IMR-90 (cell line): ENCODE measurements around the gene S100A3. TPM values are rescaled to one million over a fixed set of nuclear protein-coding genes. Genes with fewer than 3 reads are reported as not detected.

Experiments used
- ATAC-seq: fragments of 200-7000 bp; cut with Tn5 transposase; 2 replicates; pipeline ENCODE4 v1.9.1; 2020; ENCODE audit warnings: low read depth, mild to moderate bottlenecking, moderate library complexity
- BruUV-seq: library from RNA; stranded (reverse); fragments of 400-500 nt; replicated peaks from 2 replicates; lab custom pipeline; 2021; lab: Mats Ljungman, UMichigan
- CTCF ChIA-PET: fragments of 300-600 bp; formaldehyde crosslinking; extraction: SDS; loops from one replicate; lab custom pipeline; 2021; ENCODE audit warnings: antibody characterized with exemption; lab: Yijun Ruan, JAX
- POLR2A ChIA-PET: fragments of 300-600 bp; sonication (Branson Sonifier 250); formaldehyde crosslinking; loops from one replicate; lab custom pipeline; 2022; ENCODE audit warnings: antibody characterized with exemption; ENCODE audit not compliant: unreplicated experiment; lab: Charles Lee
- DNase-seq: peaks from one replicate; pipeline ENCODE4 v3.0.0; 2013
- H2AFZ ChIP-seq: replicated peaks from 2 replicates; pipeline ENCODE3; 2013; ENCODE audit warnings: low read length, mild to moderate bottlenecking; ENCODE audit not compliant: poor library complexity
- H2AK5ac ChIP-seq: 2 replicates; pipeline ENCODE4 v1.6.1; 2013; ENCODE audit warnings: low read depth, low read length, inconsistent platforms
- H2AK9ac ChIP-seq: replicated peaks from 2 replicates; pipeline ENCODE3; 2013; ENCODE audit warnings: mild to moderate bottlenecking, low read depth, low read length, moderate library complexity; ENCODE audit not compliant: poor library complexity
- H2BK120ac ChIP-seq: 2 replicates; pipeline ENCODE4 v1.6.1; 2013; ENCODE audit warnings: low read depth, low read length, inconsistent platforms
- H2BK15ac ChIP-seq: 3 replicates; pipeline ENCODE4 v1.6.1; 2013; ENCODE audit warnings: low read depth, low read length, inconsistent platforms
- H2BK20ac ChIP-seq: 2 replicates; pipeline ENCODE4 v1.6.1; 2013; ENCODE audit warnings: low read depth, mild to moderate bottlenecking, inconsistent platforms, low read length, moderate library complexity
- H2BK5ac ChIP-seq: 2 replicates; pipeline ENCODE4 v1.6.1; 2013; ENCODE audit warnings: mild to moderate bottlenecking, low read depth, low read length, inconsistent platforms; ENCODE audit not compliant: poor library complexity, severe bottlenecking
- H3K14ac ChIP-seq: replicated peaks from 2 replicates; pipeline ENCODE4 v1.6.1; 2013; ENCODE audit warnings: low read depth, low read length, inconsistent platforms
- H3K18ac ChIP-seq: 2 replicates; pipeline ENCODE4 v1.6.1; 2013; ENCODE audit warnings: low read depth, low read length, control low read depth
- H3K23ac ChIP-seq: 2 replicates; pipeline ENCODE4 v1.6.1; 2013; ENCODE audit warnings: low read depth, low read length, inconsistent platforms
- H3K27ac ChIP-seq: 2 replicates; pipeline ENCODE4 v1.5.1; 2013; ENCODE audit warnings: mild to moderate bottlenecking, control low read depth, low read length; ENCODE audit not compliant: insufficient read depth
- H3K27me3 ChIP-seq: 2 replicates; pipeline ENCODE4 v1.6.1; 2013; ENCODE audit warnings: low read length; ENCODE audit not compliant: control insufficient read depth, insufficient read depth
- H3K36me3 ChIP-seq: 2 replicates; pipeline ENCODE4 v1.6.1; 2013; ENCODE audit warnings: low read length, mixed read lengths; ENCODE audit not compliant: control insufficient read depth, insufficient read depth
- H3K4ac ChIP-seq: 2 replicates; pipeline ENCODE4 v1.6.1; 2013; ENCODE audit warnings: low read depth, low read length, inconsistent platforms
- H3K4me1 ChIP-seq: 2 replicates; pipeline ENCODE4 v1.6.1; 2013; ENCODE audit warnings: low read length, mixed read lengths; ENCODE audit not compliant: control insufficient read depth, insufficient read depth
- H3K4me2 ChIP-seq: 2 replicates; pipeline ENCODE4 v1.6.1; 2013; ENCODE audit warnings: low read depth, mild to moderate bottlenecking, control low read depth, low read length, moderate library complexity
- H3K4me3 ChIP-seq: 2 replicates; pipeline ENCODE4 v1.5.1; 2013; ENCODE audit warnings: low read depth, mild to moderate bottlenecking, control low read depth, low read length, moderate library complexity; ENCODE audit not compliant: insufficient read depth
- H3K56ac ChIP-seq: 2 replicates; pipeline ENCODE4 v1.6.1; 2013; ENCODE audit warnings: low read length, inconsistent platforms; ENCODE audit not compliant: insufficient read depth; ENCODE audit errors: extremely low read depth
- H3K79me1 ChIP-seq, 2 experiments: 2 replicates each; pipeline ENCODE4 v1.6.1; 2013; ENCODE audit warnings: low read length in 2 of 2, inconsistent platforms in 1 of 2, low read depth in 1 of 2
- H3K9ac ChIP-seq: 2 replicates; pipeline ENCODE4 v1.6.1; 2013; ENCODE audit warnings: low read depth, low read length, control low read depth
- H3K9me1 ChIP-seq: 2 replicates; pipeline ENCODE4 v1.6.1; 2013; ENCODE audit warnings: low read length, inconsistent platforms; ENCODE audit not compliant: insufficient read depth
- H3K9me3 ChIP-seq: 2 replicates; pipeline ENCODE4 v1.6.1; 2013; ENCODE audit warnings: low read length; ENCODE audit not compliant: control insufficient read depth, insufficient read depth
- H4K20me1 ChIP-seq: 2 replicates; pipeline ENCODE4 v1.6.1; 2013; ENCODE audit warnings: low read length, inconsistent platforms; ENCODE audit not compliant: insufficient read depth
- H4K5ac ChIP-seq: 2 replicates; pipeline ENCODE4 v1.6.1; 2013; ENCODE audit warnings: mild to moderate bottlenecking, low read depth, low read length, control low read depth
- H4K8ac ChIP-seq, 2 experiments: 2 replicates each; pipeline ENCODE4 v1.6.1; 2013; ENCODE audit warnings: low read depth in 2 of 2, low read length in 2 of 2, control low read depth in 1 of 2, inconsistent platforms in 1 of 2
- H4K91ac ChIP-seq: 2 replicates; pipeline ENCODE4 v1.6.1; 2013; ENCODE audit warnings: low read depth, low read length, inconsistent platforms; ENCODE audit not compliant: insufficient read depth
- CHD1 ChIP-seq: IDR thresholded peaks from 2 replicates; pipeline ENCODE4 v1.6.1; 2012; ENCODE audit warnings: low read depth, low read length, improper control_type of control experiment
- MAFK ChIP-seq: IDR thresholded peaks from 2 replicates; pipeline ENCODE4 v1.6.1; 2012; ENCODE audit warnings: low read depth, low read length, improper control_type of control experiment
- MXI1 ChIP-seq: IDR thresholded peaks from 2 replicates; pipeline ENCODE4 v1.6.1; 2012; ENCODE audit warnings: low read depth, mild to moderate bottlenecking, low read length, moderate library complexity, borderline replicate concordance
- SMC3 ChIP-seq: fragments of 150-350 bp; IDR thresholded peaks from 2 replicates; pipeline ENCODE4 v1.6.1; 2016; ENCODE audit warnings: low read depth, mild to moderate bottlenecking, antibody characterized with exemption, low read length, moderate library complexity
- WGBS, 2 experiments: methylation state at CpG; one replicate each; pipeline versions ENCODE4 v1.1.5 to v1.1.7; 2013; ENCODE audit warnings: missing lambda C conversion rate in 2 of 2; ENCODE audit not compliant: insufficient read length in 1 of 2; ENCODE audit errors: extremely low coverage in 2 of 2; 5-methylcytosine and 5-hydroxymethylcytosine counted together
- dilution Hi-C: fragments of 300-500 bp; cut with HindIII; formaldehyde crosslinking; loops from one replicate; pipeline ENCODE4 v1.14.3; 2018; ENCODE audit warnings: low sequenced_read_pairs; ENCODE audit not compliant: unreplicated experiment
- in situ Hi-C: fragments of 300-500 bp; cut with MboI; formaldehyde crosslinking; loops from 3 replicates; pipeline ENCODE4 v1.14.3; 2019; ENCODE audit warnings: low sequenced_read_pairs, inconsistent platforms, mixed read lengths
- intact Hi-C: fragments of 100-400 bp; cut with micrococcal nuclease; formaldehyde crosslinking; loops from 2 replicates; pipeline ENCODE4 v1.10.0; 2022
- polyA plus RNA-seq, 3 experiments: library from polyadenylated mRNA; depleted of rRNA; stranded (reverse); fragments of >200 nt; gene quantifications; 2 replicates each; pipeline ENCODE4 v1.2.3, GENCODE V29; 2012; ENCODE audit warnings: low replicate concordance in 1 of 3
- total RNA-seq: library from RNA; depleted of rRNA; stranded (reverse); fragments of >200 nt; gene quantifications from 2 replicates; pipeline ENCODE4 v1.2.3, GENCODE V29; 2012

Gene S100A3
- total and polyA plus RNA-seq, 2 of the 4 experiments (the other 2 are of a cell fraction): 2.9 to 4.5 TPM

DNA sequence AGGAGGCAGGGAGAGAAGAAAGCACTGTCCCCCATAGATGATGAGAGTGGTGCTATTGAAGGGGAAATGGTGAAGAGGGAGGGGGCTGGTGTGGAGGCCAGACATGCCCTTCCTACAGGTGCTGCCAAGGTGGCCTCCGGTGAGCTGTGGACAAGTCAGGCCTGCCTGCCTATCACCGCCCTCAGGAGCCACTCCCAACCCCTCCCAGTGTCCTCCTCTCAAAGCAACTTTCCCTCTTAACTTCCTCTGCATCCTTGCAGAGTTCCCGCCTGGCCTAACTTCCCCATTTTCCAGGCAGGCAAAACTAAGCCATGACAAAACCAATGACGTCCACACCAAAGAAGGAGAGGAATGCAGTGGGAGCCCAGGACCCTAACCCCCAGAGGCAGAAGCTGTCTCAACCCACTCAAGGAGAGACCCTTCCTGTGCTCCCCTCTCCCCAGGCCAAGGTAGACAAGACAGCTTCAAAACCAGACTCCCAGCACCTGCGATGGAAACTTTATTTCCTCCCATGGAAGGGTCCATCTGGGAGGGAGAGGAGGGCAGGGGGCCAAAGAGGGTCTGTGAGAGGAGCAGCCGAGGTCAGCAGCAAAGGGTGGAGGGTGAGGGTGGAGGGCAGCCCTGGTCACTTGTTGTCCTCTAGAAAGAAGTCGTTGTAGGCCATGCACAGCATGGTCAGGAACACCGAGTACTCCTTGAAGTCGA is 12.2 kb downstream of the S100A3 start:
- H3K9ac ChIP-seq: no peak overlapping the region; the same call in 1 of the 2 replicates
- H3K56ac ChIP-seq: peak overlapping the region; percentile 89; the same call in 1 of the 2 replicates
- H3K23ac ChIP-seq: peak overlapping the region; percentile 91; the same call in 1 of the 2 replicates
- peak overlapping the region; percentile 91 for H2BK120ac ChIP-seq
- no peak for ATAC-seq
- no peaks in the 10 kb centered on the region for H3K27me3 ChIP-seq
- intact Hi-C loops: no loop called here
- H2AFZ ChIP-seq: peak overlapping the region; percentile 96
- no peak for DNase-seq
- peak overlapping the region; percentile 79; the same call in 1 of the 2 replicates for H3K4me2 ChIP-seq
- CTCF ChIA-PET: no interaction called here
- H2BK20ac ChIP-seq: peak overlapping the region; percentile 82
- in situ Hi-C loops: loop anchor here (25.0 kb wide), 1 partner anchor 425 kb away; the partner anchor contains the start of genes CREB3L4, CRTC2 and SLC39A1
- H3K18ac ChIP-seq: peak overlapping the region; percentile 62
- peak overlapping the region; percentile 72 for H3K27ac ChIP-seq
- H2AK5ac ChIP-seq: peak overlapping the region; percentile 98
- no peak overlapping the region for H3K4me3 ChIP-seq
- POLR2A ChIA-PET: interaction anchor here (0.6 to 0.8 kb wide), 2 partner anchors 10 to 29 kb away, joined by 3 read pairs; no protein-coding TSS in a partner anchor
- WGBS, 2 experiments: 100% methylated on average over 3 of the region's 9 CpGs; no CpG with 5 or more reads in 1 of the 2 experiments
- H4K20me1 ChIP-seq: peaks cover 18% of the 10 kb centered on the region
- H3K4me1 ChIP-seq: peaks cover 36% of the 10 kb centered on the region
- peaks cover 11% of the 10 kb centered on the region for H3K36me3 ChIP-seq
- H4K8ac ChIP-seq: peak overlapping the region; percentile 76 to 99
- BruUV-seq: no TSS peak
- no peaks in the 10 kb centered on the region for H3K9me3 ChIP-seq
- TF ChIP-seq MXI1 (no peak), SMC3 (no peak), MAFK (no peak), CHD1 (no peak)
- H4K5ac ChIP-seq: peak overlapping the region; percentile 45
- peak overlapping the region; percentile 93 for H3K4ac ChIP-seq
- H3K79me1 ChIP-seq: peaks cover 5 to 60% of the 10 kb centered on the region in 2 experiments; a peak in 3 of 4 replicates
- dilution Hi-C loops: no loop called here
- peak overlapping the region; percentile 98 for H4K91ac ChIP-seq
- peaks cover 34% of the 10 kb centered on the region for H3K9me1 ChIP-seq
- H2BK5ac ChIP-seq: peak overlapping the region; percentile 85
- peak overlapping the region; percentile 57; the same call in 2 of the 3 replicates for H2BK15ac ChIP-seq
- H3K14ac ChIP-seq: peak overlapping the region; percentile 95
- H2AK9ac ChIP-seq: peak overlapping the region; percentile 95
